Measurements from ENCODE around the gene CPEB1.
A peak's percentile ranks its signal among the peaks of the same experiment; 100 is the strongest.

Gene CPEB1

DNA sequence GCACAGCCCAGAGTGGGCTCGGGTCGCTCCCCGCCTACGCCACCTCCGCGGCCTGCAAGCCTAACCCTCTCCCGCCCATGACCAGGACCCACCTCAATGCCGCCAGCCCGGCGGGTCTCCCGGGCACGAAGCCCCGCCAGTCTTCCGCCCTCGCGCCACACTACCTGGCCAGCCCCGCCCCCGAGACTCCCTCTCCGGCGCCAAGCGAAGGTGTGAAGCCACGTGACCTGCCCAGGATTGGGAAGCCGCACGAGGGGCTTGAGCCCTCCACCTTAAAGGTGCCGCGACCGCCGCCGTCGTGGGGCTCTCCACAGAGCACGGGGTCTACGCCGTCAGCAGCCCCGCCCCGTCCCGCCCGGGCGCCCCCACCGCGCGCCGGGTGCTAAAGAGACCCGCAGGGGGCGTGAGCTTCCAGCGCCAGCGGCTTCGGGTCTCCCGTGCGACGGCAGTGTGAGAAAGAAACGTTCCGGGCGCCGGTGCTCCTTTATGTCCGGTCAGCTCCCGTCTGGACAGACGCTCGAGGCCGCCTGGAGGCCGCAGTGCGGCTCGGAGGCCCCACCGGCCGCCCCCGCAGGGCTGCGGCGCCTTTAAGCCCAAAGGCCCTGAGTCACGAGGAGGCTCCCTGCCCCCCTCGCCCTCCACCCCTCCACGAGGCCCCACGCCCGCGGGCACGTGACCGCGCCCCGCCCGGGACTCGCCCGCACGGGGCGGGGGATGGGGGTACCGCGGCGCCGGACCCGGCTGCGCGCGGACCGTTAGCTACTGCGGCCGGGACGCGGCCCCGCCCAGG, at the start of gene CPEB1:
Gene CPEB1, minus strand, starts transcription at position 319 of the 790 bp plus-strand sequence. CDS start 18,904 bp downstream, outside the sequence.
- DNase-seq = no peak

DNA sequence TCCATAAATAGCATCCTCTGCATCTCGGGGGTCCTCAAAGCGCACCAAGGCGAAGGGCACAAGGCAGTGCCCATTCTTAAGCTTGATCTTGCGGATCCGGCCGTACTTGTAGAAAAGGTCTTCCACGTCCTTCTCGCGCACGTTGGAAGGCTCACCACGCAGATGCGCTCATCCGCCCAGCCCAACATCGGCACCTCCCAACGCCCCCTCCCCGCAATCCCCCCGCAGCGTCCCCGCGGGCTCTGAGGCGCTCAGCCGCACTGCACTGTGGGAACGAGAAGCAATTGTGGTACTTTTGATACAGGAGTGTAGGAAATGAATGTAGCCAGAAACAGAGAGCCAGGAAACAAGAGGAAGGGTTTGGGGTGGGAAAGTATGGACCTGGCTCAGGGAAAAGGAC, 45.0 kb upstream of the CPEB1 start:
- no peak for DNase-seq

- DNase-seq = no peak
These were observed 42.0 kb upstream of the CPEB1 start for GRCh38 chr15:82689147-82689546.

DNA sequence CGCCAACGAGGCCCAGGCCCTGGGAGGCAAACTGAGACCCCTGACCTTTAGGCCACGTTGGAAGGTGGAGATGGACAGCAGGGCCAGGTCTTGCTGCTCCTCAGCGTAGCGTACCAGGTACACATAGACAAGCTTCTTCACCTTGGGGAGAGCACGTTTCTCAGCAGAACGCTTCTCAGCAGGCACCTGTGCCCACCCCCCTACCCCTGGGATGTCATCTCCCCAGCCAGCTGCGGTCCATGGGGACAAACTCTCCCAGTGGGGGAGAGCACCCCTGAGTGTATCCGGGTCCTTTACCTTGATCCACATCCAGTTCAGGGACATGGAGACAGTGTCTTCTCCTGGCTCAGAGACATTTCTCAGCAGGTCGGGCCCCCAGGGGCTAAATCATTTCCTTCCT, 41.5 kb upstream of the CPEB1 start:
- DNase-seq = no peak

- DNase-seq = no peak
These were observed 34.2 kb upstream of the CPEB1 start for GRCh38 chr15:82681371-82681770.

- peak; percentile 32 to 47 for DNase-seq
These were observed 33.3 kb upstream of the CPEB1 start for GRCh38 chr15:82680200-82681102.

DNA sequence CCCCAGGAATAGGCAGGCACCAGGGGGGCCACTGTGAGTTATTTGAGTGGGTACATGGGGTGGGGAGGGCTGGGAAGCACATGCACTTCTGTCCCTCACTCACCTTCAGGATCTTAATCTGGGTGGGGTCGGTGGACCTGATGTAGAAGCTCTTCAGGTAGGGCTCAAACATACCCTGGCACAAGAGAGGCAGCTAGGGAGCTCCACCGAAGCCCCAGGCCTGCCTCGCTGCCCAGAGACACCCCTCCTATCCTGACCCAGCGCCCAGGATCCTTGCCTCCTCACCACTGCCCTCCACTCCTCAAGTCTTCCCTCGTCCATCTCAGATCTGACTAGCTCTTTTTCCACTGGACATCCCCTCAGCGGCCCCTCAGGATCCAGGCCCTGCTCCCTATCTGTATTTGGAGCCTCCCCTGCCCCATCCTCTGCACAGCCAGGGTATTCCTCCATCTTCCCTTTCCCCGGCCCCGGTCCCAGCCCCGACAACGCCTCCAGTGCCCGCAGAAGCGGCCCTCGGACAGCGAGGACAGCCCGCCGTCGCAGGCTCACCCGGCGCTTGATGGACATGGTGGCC, 32.5 kb upstream of the CPEB1 start:
- DNase-seq = no peak

GRCh38 chr15:82677720-82678323, 30.7 kb upstream of the CPEB1 start:
- DNase-seq = no peak

- DNase-seq = no peak
These were observed 27.7 kb upstream of the CPEB1 start for GRCh38 chr15:82674873-82675272.

- DNase-seq = no peak
These were observed 23.5 kb upstream of the CPEB1 start for GRCh38 chr15:82670699-82671098.

- DNase-seq = no peak
These were observed 19.4 kb upstream of the CPEB1 start for GRCh38 chr15:82666606-82667005.

GRCh38 chr15:82664021-82664420, 16.9 kb upstream of the CPEB1 start:
- DNase-seq = no peak

DNA sequence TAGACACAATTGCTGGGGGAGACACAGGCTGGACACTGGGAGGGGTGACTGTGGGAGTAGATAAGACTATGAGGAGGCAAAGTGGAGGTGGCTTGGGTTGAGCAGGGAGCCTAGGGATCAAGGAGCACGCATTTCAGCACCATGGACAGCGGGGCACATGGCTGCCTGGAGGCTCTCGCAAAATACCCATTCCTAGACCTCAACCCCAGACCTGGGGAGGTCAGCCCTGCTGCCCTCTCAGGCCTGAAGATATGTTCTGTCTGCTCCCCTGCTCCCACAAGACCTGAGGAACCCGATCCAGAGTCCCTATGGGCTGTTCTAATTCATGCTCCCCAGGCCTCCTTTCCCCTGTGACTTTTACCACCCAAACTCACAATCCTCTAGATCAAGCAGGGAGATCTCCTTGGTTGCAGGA, 16.0 kb upstream of the CPEB1 start:
- no peak for DNase-seq

DNA sequence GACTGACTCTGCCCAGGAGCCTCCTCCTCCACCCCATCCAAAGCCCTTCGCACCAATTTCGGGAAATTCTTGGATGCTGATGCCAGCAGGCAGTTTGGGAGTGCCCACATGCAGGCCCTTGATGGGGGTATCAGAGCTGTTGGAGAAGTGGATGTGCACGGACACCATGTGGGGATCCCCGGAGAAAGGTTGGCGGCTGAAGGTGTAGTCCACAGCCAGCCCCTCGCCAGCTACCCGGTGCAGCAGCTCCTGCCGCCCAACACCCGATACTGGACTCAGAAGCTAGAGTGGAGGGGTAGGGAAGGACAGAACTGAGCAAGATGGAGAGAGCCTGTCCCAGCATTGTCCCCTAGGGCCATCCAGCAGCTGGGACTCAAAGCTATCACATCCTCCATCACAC, 15.5 kb upstream of the CPEB1 start:
- no peak for DNase-seq

DNA sequence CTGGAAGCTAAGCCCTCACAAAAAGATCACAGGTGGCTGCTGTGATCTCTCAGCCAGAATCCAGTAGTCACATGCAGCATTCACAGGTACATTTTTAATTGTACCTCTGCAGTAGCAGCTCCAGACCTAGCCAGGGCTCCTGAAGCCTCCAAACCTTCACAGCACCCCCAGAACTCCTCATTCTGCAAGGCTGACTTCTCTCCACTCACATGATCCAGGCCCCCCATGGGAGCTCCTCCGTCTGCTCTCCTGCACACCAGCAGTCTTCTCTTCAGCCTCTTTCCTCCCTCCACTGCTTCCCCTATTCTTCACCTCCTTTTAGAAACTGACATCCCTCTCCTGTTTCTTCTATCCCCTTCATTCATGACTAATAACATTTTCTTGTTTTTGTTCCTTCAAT, 13.2 kb upstream of the CPEB1 start:
- DNase-seq = no peak

GRCh38 chr15:82656641-82657266, 9.6 kb upstream of the CPEB1 start:
- no peak for DNase-seq

GRCh38 chr15:82655606-82656005, 8.4 kb upstream of the CPEB1 start:
- no peak for DNase-seq

DNA sequence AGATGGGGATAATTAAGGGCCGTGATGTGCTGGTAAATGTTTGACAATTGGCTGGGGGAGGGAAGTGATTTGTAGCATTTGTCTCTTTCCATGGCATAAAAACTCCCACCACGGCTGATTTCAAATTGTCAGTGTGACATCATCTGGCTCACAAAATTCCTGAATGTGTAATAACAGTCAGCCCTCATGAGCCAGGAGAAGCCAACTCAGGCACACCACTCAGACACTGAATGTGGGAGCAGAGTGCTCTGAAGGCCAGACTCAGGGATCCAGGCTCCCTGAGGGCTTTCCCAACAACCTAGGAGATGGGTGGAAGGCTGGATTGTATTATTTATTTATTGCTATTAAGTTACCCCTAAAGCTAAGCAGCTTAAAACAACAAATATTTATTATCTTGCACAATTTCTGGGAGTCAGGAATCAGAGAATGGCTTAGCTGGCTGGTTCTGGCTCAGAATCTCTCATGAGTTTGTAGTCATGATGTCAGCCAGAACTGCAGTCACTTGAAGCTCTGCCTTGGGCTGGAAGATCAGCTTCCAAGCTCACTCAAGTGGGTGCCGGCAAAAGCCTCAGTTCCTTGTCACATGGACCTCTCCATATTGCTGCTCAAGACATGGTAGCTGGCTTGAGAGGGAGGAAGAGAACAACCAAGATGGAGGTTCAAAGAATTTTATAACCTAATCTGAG, 6.5 kb upstream of the CPEB1 start:
- DNase-seq = no peak

GRCh38 chr15:82651708-82652107, 4.5 kb upstream of the CPEB1 start:
- DNase-seq = no peak

- DNase-seq = no peak
These were observed 3.0 kb upstream of the CPEB1 start for GRCh38 chr15:82650046-82650670.

GRCh38 chr15:82649226-82649999, 2.2 kb upstream of the CPEB1 start:
- no peak for DNase-seq
